ENCODE measurements around the gene SCG5. TPM values are rescaled to one million over a fixed set of nuclear protein-coding genes. Genes with fewer than 3 reads are reported as not detected.

The SCG5 gene
- total and polyA plus RNA-seq, 2 donors (not counting 1 experiment from before 2014, with no cell fraction given), result 0.18 TPM; not detected in 1

GRCh38 chr15:32682977-32683630 is 41.6 kb downstream of the SCG5 start:
- H4K20me1 ChIP-seq (ENCODE audit: control insufficient read depth, insufficient read depth, low read length, poor library complexity, severe bottlenecking), result no peaks in the 10 kb centered on the region
- CTCF ChIA-PET, result interaction anchor here (1.4 kb wide), 1 partner anchor 311 kb away, joined by 4 read pairs; no protein-coding TSS in a partner anchor
- no peaks in the 10 kb centered on the region for H3K4me1 ChIP-seq (ENCODE audit: control insufficient read depth in 2 of 2, insufficient read depth in 2 of 2, low read length in 2 of 2)
- Mint-ChIP-seq H3K27ac (no peak overlapping the region), H3K4me1 (no peaks in the 10 kb centered on the region), H3K9me3 (ENCODE audit: insufficient read depth) (no peaks in the 10 kb centered on the region), H3K4me3 (no peak overlapping the region), H3K27me3 (no peaks in the 10 kb centered on the region)
- no peak overlapping the region for H3K4me3 ChIP-seq (ENCODE audit: control extremely low read depth in 1 of 5, extremely low read depth in 1 of 5, insufficient read depth in 1 of 5, low read depth in 2 of 5, low read length in 4 of 5)
- no peaks in the 10 kb centered on the region for H3K9me3 ChIP-seq (ENCODE audit: control extremely low read depth in 1 of 3, control insufficient read depth in 2 of 3, insufficient read depth in 1 of 3, low read length in 2 of 3)
- no peak overlapping the region for H3K9ac ChIP-seq (ENCODE audit: low read length)
- H3K79me2 ChIP-seq (ENCODE audit: control insufficient read depth, insufficient read depth, low read length), result no peaks in the 10 kb centered on the region
- no peak overlapping the region for H3K27ac ChIP-seq (ENCODE audit: low read length in 2 of 2)
- ATAC-seq (ENCODE audit: low read depth) (no peak), DNase-seq (no peak)
- H3K36me3 ChIP-seq (replicated peaks in 1 of 2; ENCODE audit: control extremely low read depth in 1 of 2, control insufficient read depth in 1 of 2, extremely low read depth in 1 of 2, insufficient read depth in 2 of 2, low read length in 1 of 2), result no peaks in the 10 kb centered on the region
- WGBS (ENCODE audit: insufficient coverage), result no CpG with 5 or more reads among the region's 2 CpGs
- H3K27me3 ChIP-seq (replicated peaks in 1 of 4; ENCODE audit: control extremely low read depth in 1 of 4, control insufficient read depth in 3 of 4, insufficient read depth in 4 of 4, low read length in 3 of 4), result no peaks in the 10 kb centered on the region
- H3K4me2 ChIP-seq (replicated peaks; ENCODE audit: low read depth, low read length, poor library complexity, severe bottlenecking), result no peak overlapping the region
- intact Hi-C loops (cut with micrococcal nuclease), result no loop called here
- POLR2A ChIA-PET, result no interaction called here
- TF ChIP-seq CTCF (IDR thresholded peaks at IDR 0.05), result no peak
- no peak overlapping the region for H2AFZ ChIP-seq (ENCODE audit: insufficient read depth, low read depth, low read length, poor library complexity, severe bottlenecking)

GRCh38 chr15:32683906-32684584 is 42.5 kb downstream of the SCG5 start:
- no peak for ATAC-seq (ENCODE audit: low read depth)
- no peak overlapping the region for H3K9ac ChIP-seq (ENCODE audit: low read length)
- no peaks in the 10 kb centered on the region for H3K27me3 ChIP-seq (replicated peaks in 1 of 4; ENCODE audit: control extremely low read depth in 1 of 4, control insufficient read depth in 3 of 4, insufficient read depth in 4 of 4, low read length in 3 of 4)
- H3K27ac ChIP-seq (ENCODE audit: low read length in 2 of 2), result no peak overlapping the region
- H3K79me2 ChIP-seq (ENCODE audit: control insufficient read depth, insufficient read depth, low read length), result no peaks in the 10 kb centered on the region
- no peak for DNase-seq
- H3K4me1 ChIP-seq (ENCODE audit: control insufficient read depth in 2 of 2, insufficient read depth in 2 of 2, low read length in 2 of 2), result no peaks in the 10 kb centered on the region
- no peak overlapping the region for H3K4me3 ChIP-seq (ENCODE audit: control extremely low read depth in 1 of 5, extremely low read depth in 1 of 5, insufficient read depth in 1 of 5, low read depth in 2 of 5, low read length in 4 of 5)
- no peaks in the 10 kb centered on the region for H3K9me3 ChIP-seq (ENCODE audit: control extremely low read depth in 1 of 3, control insufficient read depth in 2 of 3, insufficient read depth in 1 of 3, low read length in 2 of 3)
- no peaks in the 10 kb centered on the region for H3K9me3 Mint-ChIP-seq (ENCODE audit: insufficient read depth)
- H3K4me3 Mint-ChIP-seq, result no peak overlapping the region
- TF ChIP-seq CTCF (IDR thresholded peaks at IDR 0.05) (no peak), EZH2 (IDR thresholded peaks at IDR 0.05; ENCODE audit: borderline replicate concordance, insufficient read depth, low read depth, low read length, poor library complexity, severe bottlenecking) (no peak)
- no peak overlapping the region for H3K27ac Mint-ChIP-seq
- CTCF ChIA-PET, result no interaction called here
- 76% methylated on average over 7 of the region's 8 CpGs for WGBS (ENCODE audit: insufficient coverage)
- no peak overlapping the region for H3K4me2 ChIP-seq (replicated peaks; ENCODE audit: low read depth, low read length, poor library complexity, severe bottlenecking)
- no peaks in the 10 kb centered on the region for H4K20me1 ChIP-seq (ENCODE audit: control insufficient read depth, insufficient read depth, low read length, poor library complexity, severe bottlenecking)
- H3K27me3 Mint-ChIP-seq, result no peaks in the 10 kb centered on the region
- POLR2A ChIA-PET, result no interaction called here
- H3K4me1 Mint-ChIP-seq, result no peaks in the 10 kb centered on the region
- H2AFZ ChIP-seq (ENCODE audit: insufficient read depth, low read depth, low read length, poor library complexity, severe bottlenecking), result no peak overlapping the region
- intact Hi-C loops (cut with micrococcal nuclease), result no loop called here
- H3K36me3 ChIP-seq (replicated peaks in 1 of 2; ENCODE audit: control extremely low read depth in 1 of 2, control insufficient read depth in 1 of 2, extremely low read depth in 1 of 2, insufficient read depth in 2 of 2, low read length in 1 of 2), result no peaks in the 10 kb centered on the region
